ENCODE measurements around the gene TNRC6C. TPM values are rescaled to one million over a fixed set of nuclear protein-coding genes. Genes with fewer than 3 reads are reported as not detected.

The TNRC6C gene
- total and polyA plus RNA-seq, 5 donors from 2014 or later = 2.3 to 77.1 (median 3.0) TPM

GRCh38 chr17:78105101-78105500 is 146.6 kb downstream of the TNRC6C start:
- Mint-ChIP-seq H3K4me1 (peaks cover 0 to 20% (median 3%) of the 10 kb centered on the region in 4 donors), H3K27ac (no peak overlapping the region), H3K36me3 (peaks cover 42% of the 10 kb centered on the region), H3K27me3 (no peaks in the 10 kb centered on the region), H3K4me3 (no peak overlapping the region), H3K9me3 (no peaks in the 10 kb centered on the region)
- Histone ChIP-seq H3K27ac (ENCODE audit: insufficient read depth, low read length, poor library complexity, severe bottlenecking) (no peak overlapping the region), H3K9me3 (ENCODE audit: control insufficient read depth in 2 of 2, low read length in 2 of 2) (no peaks in the 10 kb centered on the region), H3K27me3 (ENCODE audit: control insufficient read depth, insufficient read depth, low read length) (no peaks in the 10 kb centered on the region), H3K4me3 (ENCODE audit: low read depth, low read length) (no peak overlapping the region), H3K4me1 (ENCODE audit: control insufficient read depth, insufficient read depth, low read length, poor library complexity, severe bottlenecking) (no peaks in the 10 kb centered on the region), H3K36me3 (ENCODE audit: control insufficient read depth, insufficient read depth, low read length) (peaks cover 55% of the 10 kb centered on the region)
- ATAC-seq (ENCODE audit: low read depth in 2 of 2) (no peak), DNase-seq (no peak)

GRCh38 chr17:78105551-78105950 is 147.0 kb downstream of the TNRC6C start:
- H3K9me3 Mint-ChIP-seq = no peaks in the 10 kb centered on the region
- no peaks in the 10 kb centered on the region for H3K9me3 ChIP-seq (ENCODE audit: control insufficient read depth in 2 of 2, low read length in 2 of 2)
- no peaks in the 10 kb centered on the region for H3K27me3 Mint-ChIP-seq
- no peak overlapping the region for H3K4me3 Mint-ChIP-seq
- H3K27me3 ChIP-seq (ENCODE audit: control insufficient read depth, insufficient read depth, low read length) = no peaks in the 10 kb centered on the region
- H3K36me3 ChIP-seq (ENCODE audit: control insufficient read depth, insufficient read depth, low read length) = peaks cover 55% of the 10 kb centered on the region
- H3K4me1 Mint-ChIP-seq = peaks cover 0 to 23% (median 4%) of the 10 kb centered on the region in 4 donors
- no peak for DNase-seq
- H3K27ac ChIP-seq (ENCODE audit: insufficient read depth, low read length, poor library complexity, severe bottlenecking) = peak overlapping the region; percentile 34
- ATAC-seq (ENCODE audit: low read depth in 2 of 2) = no peak
- no peak overlapping the region for H3K27ac Mint-ChIP-seq
- H3K36me3 Mint-ChIP-seq = peaks cover 43% of the 10 kb centered on the region
- no peaks in the 10 kb centered on the region for H3K4me1 ChIP-seq (ENCODE audit: control insufficient read depth, insufficient read depth, low read length, poor library complexity, severe bottlenecking)
- H3K4me3 ChIP-seq (ENCODE audit: low read depth, low read length) = no peak overlapping the region

- Mint-ChIP-seq H3K36me3 (peaks cover 45% of the 10 kb centered on the region), H3K27ac (no peak overlapping the region)
Measured at GRCh38 chr17:78106211-78106610, 147.7 kb downstream of the TNRC6C start.

GRCh38 chr17:78107457-78107856 is 149.0 kb downstream of the TNRC6C start:
- peak overlapping the region; percentile 37 for H3K27ac ChIP-seq (ENCODE audit: insufficient read depth, low read length, poor library complexity, severe bottlenecking)
- H3K27ac Mint-ChIP-seq = peak overlapping the region in 2 of 3 donors; percentile 44 to 94
- peaks cover 0 to 32% (median 10%) of the 10 kb centered on the region in 4 donors for H3K4me1 Mint-ChIP-seq
- no peak overlapping the region for H3K4me3 Mint-ChIP-seq
- peaks cover 0 to 2% (median 0%) of the 10 kb centered on the region in 7 donors for H3K9me3 Mint-ChIP-seq
- no peaks in the 10 kb centered on the region for H3K27me3 Mint-ChIP-seq
- ATAC-seq (ENCODE audit: low read depth in 2 of 2) (no peak), DNase-seq (no peak)
- H3K9me3 ChIP-seq (ENCODE audit: control insufficient read depth in 2 of 2, low read length in 2 of 2) = no peaks in the 10 kb centered on the region
- H3K36me3 Mint-ChIP-seq = peaks cover 39% of the 10 kb centered on the region
- peaks cover 58% of the 10 kb centered on the region for H3K36me3 ChIP-seq (ENCODE audit: control insufficient read depth, insufficient read depth, low read length)
- peaks cover 4% of the 10 kb centered on the region for H3K4me1 ChIP-seq (ENCODE audit: control insufficient read depth, insufficient read depth, low read length, poor library complexity, severe bottlenecking)
- H3K4me3 ChIP-seq (ENCODE audit: low read depth, low read length) = no peak overlapping the region
- H3K27me3 ChIP-seq (ENCODE audit: control insufficient read depth, insufficient read depth, low read length) = no peaks in the 10 kb centered on the region

More at GRCh38 chr17:78106211-78106610, 147.7 kb downstream of the TNRC6C start:
- H3K27me3 ChIP-seq (ENCODE audit: control insufficient read depth, insufficient read depth, low read length) = no peaks in the 10 kb centered on the region
- H3K27ac ChIP-seq (ENCODE audit: insufficient read depth, low read length, poor library complexity, severe bottlenecking) = peak overlapping the region; percentile 34
- H3K4me3 ChIP-seq (ENCODE audit: low read depth, low read length) = no peak overlapping the region
- no peaks in the 10 kb centered on the region for H3K9me3 ChIP-seq (ENCODE audit: control insufficient read depth in 2 of 2, low read length in 2 of 2)
- Mint-ChIP-seq H3K4me1 (peaks cover 0 to 28% (median 9%) of the 10 kb centered on the region in 4 donors), H3K9me3 (no peaks in the 10 kb centered on the region), H3K27me3 (no peaks in the 10 kb centered on the region), H3K4me3 (no peak overlapping the region)
- ATAC-seq (ENCODE audit: low read depth in 2 of 2) (no peak), DNase-seq (no peak)
- H3K36me3 ChIP-seq (ENCODE audit: control insufficient read depth, insufficient read depth, low read length) = peaks cover 61% of the 10 kb centered on the region
- H3K4me1 ChIP-seq (ENCODE audit: control insufficient read depth, insufficient read depth, low read length, poor library complexity, severe bottlenecking) = no peaks in the 10 kb centered on the region

- H3K36me3 Mint-ChIP-seq = peaks cover 41% of the 10 kb centered on the region
- no peaks in the 10 kb centered on the region for H3K9me3 ChIP-seq (ENCODE audit: control insufficient read depth in 2 of 2, low read length in 2 of 2)
- no peak overlapping the region for H3K4me3 ChIP-seq (ENCODE audit: low read depth, low read length)
- peak overlapping the region; percentile 2 to 62 (median 32) for H3K27ac Mint-ChIP-seq
- H3K4me3 Mint-ChIP-seq = peak overlapping the region in 1 of 4 donors; percentile 44
- no peaks in the 10 kb centered on the region for H3K27me3 Mint-ChIP-seq
- peaks cover 0 to 3% (median 0%) of the 10 kb centered on the region in 7 donors for H3K9me3 Mint-ChIP-seq
- no peak overlapping the region for H3K27ac ChIP-seq (ENCODE audit: insufficient read depth, low read length, poor library complexity, severe bottlenecking)
- ATAC-seq (ENCODE audit: low read depth in 2 of 2) (no peak), DNase-seq (no peak)
- no peaks in the 10 kb centered on the region for H3K27me3 ChIP-seq (ENCODE audit: control insufficient read depth, insufficient read depth, low read length)
- peaks cover 0 to 39% (median 14%) of the 10 kb centered on the region in 4 donors for H3K4me1 Mint-ChIP-seq
- peaks cover 11% of the 10 kb centered on the region for H3K4me1 ChIP-seq (ENCODE audit: control insufficient read depth, insufficient read depth, low read length, poor library complexity, severe bottlenecking)
- H3K36me3 ChIP-seq (ENCODE audit: control insufficient read depth, insufficient read depth, low read length) = peaks cover 59% of the 10 kb centered on the region
Measured at GRCh38 chr17:78107976-78108725, 149.6 kb downstream of the TNRC6C start.

GRCh38 chr17:78108726-78109488 is 150.4 kb downstream of the TNRC6C start:
- H3K9me3 ChIP-seq (ENCODE audit: control insufficient read depth in 2 of 2, low read length in 2 of 2) = no peaks in the 10 kb centered on the region
- DNase-seq = no peak
- peaks cover 18% of the 10 kb centered on the region for H3K4me1 ChIP-seq (ENCODE audit: control insufficient read depth, insufficient read depth, low read length, poor library complexity, severe bottlenecking)
- H3K27ac ChIP-seq (ENCODE audit: insufficient read depth, low read length, poor library complexity, severe bottlenecking) = no peak overlapping the region
- H3K27me3 ChIP-seq (ENCODE audit: control insufficient read depth, insufficient read depth, low read length) = no peaks in the 10 kb centered on the region
- peaks cover 0 to 47% (median 20%) of the 10 kb centered on the region in 4 donors for H3K4me1 Mint-ChIP-seq
- H3K4me3 ChIP-seq (ENCODE audit: low read depth, low read length) = no peak overlapping the region
- peaks cover 58% of the 10 kb centered on the region for H3K36me3 ChIP-seq (ENCODE audit: control insufficient read depth, insufficient read depth, low read length)
- peaks cover 43% of the 10 kb centered on the region for H3K36me3 Mint-ChIP-seq
- no peaks in the 10 kb centered on the region for H3K27me3 Mint-ChIP-seq
- peak overlapping the region in 2 of 3 donors; percentile 56 to 62 for H3K27ac Mint-ChIP-seq
- peaks cover 0 to 3% (median 0%) of the 10 kb centered on the region in 7 donors for H3K9me3 Mint-ChIP-seq
- no peak for ATAC-seq (ENCODE audit: low read depth in 2 of 2)
- H3K4me3 Mint-ChIP-seq = peak overlapping the region in 1 of 4 donors; percentile 44

GRCh38 chr17:78109489-78109761 is 150.9 kb downstream of the TNRC6C start:
- Histone ChIP-seq H3K4me3 (ENCODE audit: low read depth, low read length) (no peak overlapping the region), H3K36me3 (ENCODE audit: control insufficient read depth, insufficient read depth, low read length) (peaks cover 57% of the 10 kb centered on the region), H3K4me1 (ENCODE audit: control insufficient read depth, insufficient read depth, low read length, poor library complexity, severe bottlenecking) (peaks cover 23% of the 10 kb centered on the region), H3K27me3 (ENCODE audit: control insufficient read depth, insufficient read depth, low read length) (no peaks in the 10 kb centered on the region), H3K27ac (ENCODE audit: insufficient read depth, low read length, poor library complexity, severe bottlenecking) (no peak overlapping the region), H3K9me3 (ENCODE audit: control insufficient read depth in 2 of 2, low read length in 2 of 2) (no peaks in the 10 kb centered on the region)
- Mint-ChIP-seq H3K9me3 (peaks cover 0 to 3% (median 0%) of the 10 kb centered on the region in 7 donors), H3K27me3 (no peaks in the 10 kb centered on the region), H3K27ac (peak overlapping the region in 1 of 3 donors; percentile 62), H3K36me3 (peaks cover 47% of the 10 kb centered on the region), H3K4me1 (peaks cover 0 to 52% (median 25%) of the 10 kb centered on the region in 4 donors), H3K4me3 (no peak overlapping the region)
- DNase-seq (no peak), ATAC-seq (ENCODE audit: low read depth in 2 of 2) (no peak)
